SK-N-MC (cell line): ENCODE results near the gene UMAD1.
"Not testable (repeated sequence)": the region's sequence is repeated elsewhere in the genome, so short reads cannot be mapped to it uniquely, and the experiment has no call there.

Experiments
- DNase-seq: peaks from one replicate; pipeline ENCODE4 v3.0.0-alpha.2; 2011; ENCODE audit warnings: low read depth, low spot score
- H3K27ac ChIP-seq: fragments of 200-600 bp; sonication (generic); 2 replicates; pipeline ENCODE4 v1.5.1; 2016; ENCODE audit warnings: mixed run types
- H3K36me3 ChIP-seq: fragments of 200-600 bp; sonication (generic); 2 replicates; pipeline ENCODE4 v1.6.1; 2017; ENCODE audit warnings: antibody characterized with exemption, low read length, mixed read lengths; ENCODE audit not compliant: insufficient read depth
- H3K4me3 ChIP-seq: fragments of 200-600 bp; sonication (generic); 2 replicates; pipeline ENCODE4 v1.5.1; 2016
- H3K9ac ChIP-seq: fragments of 200-600 bp; sonication (generic); 2 replicates; pipeline ENCODE4 v1.8.0; 2017; ENCODE audit warnings: mixed run types, mixed read lengths; ENCODE audit not compliant: insufficient read length
- H3K9me3 ChIP-seq: fragments of 200-600 bp; sonication (generic); 2 replicates; pipeline ENCODE4 v1.6.1; 2017; ENCODE audit warnings: low read depth, mild to moderate bottlenecking, antibody characterized with exemption, low read length, moderate library complexity, mixed read lengths
- EZH2 ChIP-seq: fragments of 200-600 bp; sonication (generic); IDR thresholded peaks from one replicate; pipeline ENCODE4 v1.6.1; 2017; ENCODE audit warnings: antibody characterized with exemption
- FOXP2 ChIP-seq: optimal IDR thresholded peaks from 2 replicates; pipeline ENCODE3; 2011; ENCODE audit warnings: mild to moderate bottlenecking, moderate library complexity; ENCODE audit not compliant: insufficient read depth; ENCODE audit errors: extremely low read length, control extremely low read depth
- POLR2AphosphoS5 ChIP-seq: IDR thresholded peaks from 2 replicates; pipeline ENCODE4 v1.6.1; 2012; ENCODE audit warnings: mild to moderate bottlenecking, low read depth, low read length, borderline replicate concordance

The UMAD1 gene

GRCh38 chr7:7795630-7796121, 155.1 kb downstream of the UMAD1 start:
- H3K36me3 ChIP-seq: no peaks in the 10 kb centered on the region
- TF ChIP-seq EZH2: no peak
- TF ChIP-seq FOXP2: no peak
- TF ChIP-seq POLR2AphosphoS5: no peak
- H3K9ac ChIP-seq: no peak overlapping the region
- H3K27ac ChIP-seq: no peak overlapping the region
- H3K4me3 ChIP-seq: no peak overlapping the region
- H3K9me3 ChIP-seq: no peaks in the 10 kb centered on the region
- no peak for DNase-seq

DNA sequence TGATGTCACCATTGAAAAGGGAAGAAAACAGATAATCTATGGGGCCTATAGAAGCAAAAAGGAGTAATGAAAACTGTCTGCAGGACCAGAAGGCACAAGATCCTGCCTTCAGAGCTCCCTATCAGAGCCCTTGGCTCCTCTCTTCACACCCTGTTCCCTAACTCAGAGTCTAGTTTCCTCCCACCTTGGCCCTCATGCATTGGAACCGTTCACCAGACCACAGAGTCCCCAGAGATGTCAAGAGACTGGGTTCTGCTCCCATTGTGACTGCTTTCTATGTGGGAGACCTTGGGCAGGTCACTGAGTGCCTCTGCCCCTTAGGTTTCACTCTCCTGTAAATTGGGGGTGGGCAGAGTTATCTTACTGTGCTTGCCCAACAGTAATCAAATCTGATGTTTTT, 158.0 kb downstream of the UMAD1 start:
- H3K4me3 ChIP-seq: no peak overlapping the region
- H3K9me3 ChIP-seq: no peaks in the 10 kb centered on the region
- H3K27ac ChIP-seq: no peak overlapping the region
- no peak for DNase-seq
- no peaks in the 10 kb centered on the region for H3K36me3 ChIP-seq
- H3K9ac ChIP-seq: no peak overlapping the region
- TF ChIP-seq POLR2AphosphoS5 (no peak), EZH2 (no peak), FOXP2 (no peak)

DNA sequence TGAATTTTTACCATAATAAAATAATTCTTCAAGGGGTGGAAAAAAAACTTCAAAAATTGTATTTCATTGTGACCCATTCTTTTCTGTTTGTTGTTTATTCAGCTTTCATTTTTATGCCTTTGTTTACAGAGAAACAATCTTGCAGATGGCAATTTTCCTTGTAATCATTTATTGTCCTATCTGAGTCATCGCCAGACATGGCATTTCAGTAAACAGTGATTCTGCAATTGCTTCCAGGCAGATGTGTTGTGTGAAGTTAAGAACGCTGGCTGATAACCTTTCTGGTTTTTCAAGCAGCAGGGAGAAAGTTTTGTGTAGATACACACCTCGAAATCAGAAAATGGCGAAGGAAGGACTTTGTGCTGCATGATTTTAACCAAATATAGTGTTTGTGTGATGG, 158.6 kb downstream of the UMAD1 start:
- DNase-seq: no peak
- TF ChIP-seq EZH2: no peak
- no peaks in the 10 kb centered on the region for H3K9me3 ChIP-seq
- no peaks in the 10 kb centered on the region for H3K36me3 ChIP-seq
- no peak overlapping the region for H3K4me3 ChIP-seq
- no peak overlapping the region for H3K27ac ChIP-seq
- no peak overlapping the region for H3K9ac ChIP-seq

DNA sequence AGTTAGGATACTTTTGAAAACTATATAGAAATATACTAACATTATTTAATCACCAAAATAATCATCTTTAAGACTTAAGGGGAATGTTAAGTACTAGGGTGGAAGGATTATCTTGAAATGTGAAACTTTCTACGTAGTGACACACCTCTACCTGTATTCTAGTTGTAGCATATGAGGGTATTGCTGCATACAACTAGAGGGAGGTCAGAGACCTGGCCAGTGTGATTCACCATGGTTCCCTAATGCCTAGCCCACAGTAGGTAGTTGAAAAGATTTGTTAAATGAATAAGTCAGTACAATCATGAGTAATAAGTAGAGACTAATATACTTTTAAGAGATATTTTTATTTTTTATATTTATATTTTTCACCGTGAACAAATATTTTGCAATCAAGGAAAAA, 162.0 kb downstream of the UMAD1 start:
- H3K4me3 ChIP-seq: no peak overlapping the region
- no peaks in the 10 kb centered on the region for H3K36me3 ChIP-seq
- no peak overlapping the region for H3K27ac ChIP-seq
- TF ChIP-seq FOXP2: no peak
- no peak for TF ChIP-seq POLR2AphosphoS5
- TF ChIP-seq EZH2: no peak
- no peaks in the 10 kb centered on the region for H3K9me3 ChIP-seq
- DNase-seq: no peak
- H3K9ac ChIP-seq: no peak overlapping the region

DNA sequence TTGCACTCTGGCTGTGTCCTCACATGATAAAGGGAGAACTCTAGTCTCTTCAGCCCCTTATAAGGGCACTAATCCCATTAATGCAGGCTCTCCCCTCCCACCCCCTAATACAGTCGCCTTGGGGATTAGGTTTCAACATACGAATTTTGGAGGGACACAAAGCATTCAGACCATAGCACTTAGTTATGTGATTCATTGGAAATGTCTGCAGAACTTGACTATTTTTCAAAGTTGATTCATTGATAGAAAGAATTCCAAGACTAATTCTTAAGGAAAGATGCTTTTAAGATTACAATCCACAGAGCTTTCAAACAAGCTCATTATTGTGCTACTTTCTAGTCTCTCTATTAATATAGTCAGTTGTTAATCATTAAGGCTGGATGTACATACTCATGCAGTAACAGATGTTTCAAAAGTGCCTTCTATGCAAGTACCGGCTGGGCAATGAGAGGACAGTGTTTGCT, 163.2 kb downstream of the UMAD1 start:
- H3K27ac ChIP-seq: no peak overlapping the region
- H3K4me3 ChIP-seq: no peak overlapping the region
- no peaks in the 10 kb centered on the region for H3K9me3 ChIP-seq
- H3K36me3 ChIP-seq: no peaks in the 10 kb centered on the region
- DNase-seq: no peak
- H3K9ac ChIP-seq: no peak overlapping the region
- TF ChIP-seq EZH2: no peak
- no peak for TF ChIP-seq POLR2AphosphoS5
- no peak for TF ChIP-seq FOXP2

DNA sequence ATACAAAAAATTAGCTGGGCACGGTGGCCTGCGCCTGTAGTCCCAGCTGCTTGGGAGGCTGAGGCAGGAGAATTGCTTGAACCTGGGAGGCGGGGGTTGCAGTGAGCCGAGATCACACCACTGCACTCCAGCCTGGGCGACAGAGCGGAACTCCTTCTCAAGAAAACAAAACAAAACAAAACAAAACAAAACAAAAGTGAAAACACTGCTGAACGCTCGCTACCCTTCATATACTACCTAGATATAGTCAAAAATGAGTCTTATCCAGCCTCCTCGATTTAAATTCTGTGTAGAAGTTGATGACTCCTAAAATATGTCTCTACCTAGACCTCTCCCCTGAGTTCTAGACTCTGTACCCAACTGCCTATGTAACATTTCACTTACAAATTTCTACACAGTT, 164.3 kb downstream of the UMAD1 start:
- H3K27ac ChIP-seq, H3K36me3 ChIP-seq, H3K9me3 ChIP-seq, DNase-seq, H3K4me3 ChIP-seq, H3K9ac ChIP-seq: not testable (repeated sequence)

GRCh38 chr7:7805511-7806153, 165.1 kb downstream of the UMAD1 start:
- H3K9ac ChIP-seq: no peak overlapping the region
- DNase-seq: no peak
- H3K27ac ChIP-seq: no peak overlapping the region
- TF ChIP-seq FOXP2 (no peak), EZH2 (no peak), POLR2AphosphoS5 (no peak)
- no peaks in the 10 kb centered on the region for H3K9me3 ChIP-seq
- no peak overlapping the region for H3K4me3 ChIP-seq
- no peaks in the 10 kb centered on the region for H3K36me3 ChIP-seq

DNA sequence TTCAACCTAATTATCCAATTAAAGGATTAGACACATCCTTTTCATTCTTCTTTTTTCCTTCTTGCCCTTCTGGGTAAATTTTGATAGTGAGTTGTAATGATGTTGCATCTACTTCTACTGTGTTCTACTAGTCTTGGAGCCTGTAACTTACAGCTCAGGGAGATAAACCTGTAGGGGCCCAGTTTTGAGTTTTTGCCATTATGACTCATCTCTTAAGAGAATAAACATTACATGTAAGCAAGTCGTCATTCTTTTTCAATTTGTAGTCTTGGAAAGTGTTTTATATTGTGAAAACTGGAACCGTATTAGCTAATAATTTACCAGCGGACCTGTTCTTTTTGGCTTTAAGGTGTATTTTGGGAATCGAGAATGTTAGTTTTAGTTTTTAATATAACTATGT, 167.6 kb downstream of the UMAD1 start:
- no peak for DNase-seq
- no peak for TF ChIP-seq EZH2
- no peak for TF ChIP-seq FOXP2
- TF ChIP-seq POLR2AphosphoS5: no peak
- Histone ChIP-seq H3K4me3 (no peak overlapping the region), H3K27ac (peak overlapping the region; percentile 15; the same call in 1 of the 2 replicates), H3K9ac (no peak overlapping the region), H3K36me3 (no peaks in the 10 kb centered on the region), H3K9me3 (no peaks in the 10 kb centered on the region)

DNA sequence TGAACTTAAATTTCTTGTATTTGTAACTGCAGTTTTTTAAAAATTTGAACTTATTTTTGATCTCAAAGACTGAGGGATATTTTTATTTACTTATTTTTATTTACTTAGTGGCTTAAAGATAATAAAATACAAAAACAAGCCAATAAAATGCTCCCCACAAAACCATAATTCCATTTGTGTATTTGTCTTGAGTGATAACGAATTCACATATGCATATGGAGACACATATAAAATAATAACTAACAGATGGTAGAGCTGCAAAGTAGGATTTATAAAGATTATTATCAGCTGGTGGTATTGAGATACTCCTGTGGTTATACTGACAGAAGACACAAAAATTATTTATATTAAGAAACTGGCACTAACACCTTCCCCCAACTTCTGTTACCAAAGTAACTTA, 168.1 kb downstream of the UMAD1 start:
- Histone ChIP-seq H3K36me3 (no peaks in the 10 kb centered on the region), H3K9ac (no peak overlapping the region), H3K27ac (peak overlapping the region; percentile 15; the same call in 1 of the 2 replicates), H3K4me3 (peak overlapping the region; percentile 10; the same call in 1 of the 2 replicates), H3K9me3 (no peaks in the 10 kb centered on the region)
- TF ChIP-seq POLR2AphosphoS5: no peak
- TF ChIP-seq FOXP2: peak; percentile 65
- no peak for TF ChIP-seq EZH2
- no peak for DNase-seq
